H9 (cell line): Measurements from ENCODE around the gene IGDCC3. TPM values are rescaled to one million over a fixed set of nuclear protein-coding genes. Genes with fewer than 3 reads are reported as not detected.

Source experiments
- DNase-seq: peaks from one replicate; pipeline ENCODE4 v3.0.0-alpha.2; 2017
- H2AFZ ChIP-seq: one replicate; pipeline ENCODE4 v1.6.1; 2013; ENCODE audit warnings: mild to moderate bottlenecking, low read length, control low read depth, moderate library complexity
- H2AK5ac ChIP-seq: 2 replicates; pipeline ENCODE4 v1.6.1; 2013; ENCODE audit warnings: low read length, control low read depth, mixed read lengths; ENCODE audit not compliant: insufficient read length
- H2BK120ac ChIP-seq: one replicate; pipeline ENCODE4 v1.6.1; 2013; ENCODE audit warnings: low read depth, mild to moderate bottlenecking, low read length, control low read depth, inconsistent platforms; ENCODE audit not compliant: poor library complexity, severe bottlenecking
- H2BK12ac ChIP-seq: 2 replicates; pipeline ENCODE4 v1.6.1; 2013; ENCODE audit warnings: low read length, control low read depth, mixed read lengths, low read depth; ENCODE audit not compliant: insufficient read length
- H2BK15ac ChIP-seq: 2 replicates; pipeline ENCODE4 v1.6.1; 2013; ENCODE audit warnings: low read depth, low read length, control low read depth
- H2BK20ac ChIP-seq: one replicate; pipeline ENCODE4 v1.6.1; 2013; ENCODE audit warnings: low read depth, mild to moderate bottlenecking, low read length, control low read depth, inconsistent platforms; ENCODE audit not compliant: poor library complexity, severe bottlenecking
- H2BK5ac ChIP-seq: 2 replicates; pipeline ENCODE4 v1.6.1; 2013; ENCODE audit warnings: low read length, control low read depth, mixed read lengths; ENCODE audit not compliant: insufficient read length
- H3K14ac ChIP-seq: 2 replicates; pipeline ENCODE4 v1.6.1; 2013; ENCODE audit warnings: low read length, control low read depth; ENCODE audit not compliant: insufficient read depth
- H3K18ac ChIP-seq: 2 replicates; pipeline ENCODE4 v1.6.1; 2013; ENCODE audit warnings: low read depth, mild to moderate bottlenecking, mixed read lengths, low read length, control low read depth; ENCODE audit not compliant: insufficient read length
- H3K23ac ChIP-seq: 2 replicates; pipeline ENCODE4 v1.6.1; 2013; ENCODE audit warnings: low read length, control low read depth, mixed read lengths, low read depth; ENCODE audit not compliant: insufficient read length
- H3K23me2 ChIP-seq: 2 replicates; pipeline ENCODE4 v1.6.1; 2013; ENCODE audit warnings: low read depth, mild to moderate bottlenecking, mixed read lengths, low read length, control low read depth; ENCODE audit not compliant: insufficient read length, poor library complexity, severe bottlenecking
- H3K27ac ChIP-seq: 2 replicates; pipeline ENCODE4 v1.5.1; 2013; ENCODE audit warnings: low read length, control low read depth, mixed read lengths, low read depth; ENCODE audit not compliant: insufficient read length
- H3K27me3 ChIP-seq: 2 replicates; pipeline ENCODE4 v1.6.1; 2013; ENCODE audit warnings: low read length, control low read depth, inconsistent platforms; ENCODE audit not compliant: insufficient read depth
- H3K4ac ChIP-seq: 2 replicates; pipeline ENCODE4 v1.6.1; 2013; ENCODE audit warnings: low read depth, mild to moderate bottlenecking, control low read depth, inconsistent platforms, low read length, moderate library complexity
- H3K4me1 ChIP-seq: 2 replicates; pipeline ENCODE4 v1.6.1; 2013; ENCODE audit warnings: low read length, control low read depth, inconsistent platforms; ENCODE audit not compliant: insufficient read depth
- H3K4me2 ChIP-seq: 2 replicates; pipeline ENCODE4 v1.6.1; 2013; ENCODE audit warnings: low read length, control low read depth, mixed read lengths; ENCODE audit not compliant: insufficient read length, insufficient read depth
- H3K56ac ChIP-seq: 2 replicates; pipeline ENCODE4 v1.6.1; 2013; ENCODE audit warnings: low read depth, mild to moderate bottlenecking, mixed read lengths, low read length, control low read depth; ENCODE audit not compliant: insufficient read length
- H3K79me1 ChIP-seq: 2 replicates; pipeline ENCODE4 v1.6.1; 2013; ENCODE audit warnings: low read depth, mild to moderate bottlenecking, moderate library complexity, low read length, control low read depth, inconsistent platforms; ENCODE audit not compliant: insufficient read depth, poor library complexity, severe bottlenecking
- H3K79me2 ChIP-seq: 2 replicates; pipeline ENCODE4 v1.6.1; 2013; ENCODE audit warnings: low read length, control low read depth, inconsistent platforms; ENCODE audit not compliant: insufficient read depth
- H3K9ac ChIP-seq: 2 replicates; pipeline ENCODE4 v1.6.1; 2013; ENCODE audit warnings: low read length, control low read depth, mixed read lengths; ENCODE audit not compliant: insufficient read length; ENCODE audit errors: extremely low read depth
- H3K9me3 ChIP-seq: one replicate; pipeline ENCODE4 v1.6.1; 2013; ENCODE audit warnings: low read depth, low read length, inconsistent platforms; ENCODE audit not compliant: control insufficient read depth
- H3T11ph ChIP-seq: one replicate; pipeline ENCODE4 v1.6.1; 2013; ENCODE audit warnings: mild to moderate bottlenecking, low read length, control low read depth, inconsistent platforms
- H4K20me1 ChIP-seq: one replicate; pipeline ENCODE4 v1.6.1; 2013; ENCODE audit not compliant: control insufficient read depth, insufficient read length, insufficient read depth
- H4K5ac ChIP-seq: 2 replicates; pipeline ENCODE4 v1.6.1; 2013; ENCODE audit warnings: low read depth, mild to moderate bottlenecking, mixed read lengths, low read length, control low read depth; ENCODE audit not compliant: insufficient read length
- H4K8ac ChIP-seq: replicated peaks from 2 replicates; pipeline ENCODE4 v1.6.1; 2013; ENCODE audit warnings: low read length, control low read depth, mixed read lengths, low read depth; ENCODE audit not compliant: insufficient read length
- H4K91ac ChIP-seq: 2 replicates; pipeline ENCODE4 v1.6.1; 2013; ENCODE audit warnings: low read depth, mild to moderate bottlenecking, moderate library complexity, mixed read lengths, low read length, control low read depth; ENCODE audit not compliant: insufficient read length
- H3K27ac Mint-ChIP-seq, 3 experiments: 2 replicates in 2 of 3; 3 replicates in 1 of 3; pipeline ENCODE4 v1.8.0; 2020 to 2021; ENCODE audit warnings: mixed read lengths in 3 of 3, mild to moderate bottlenecking in 1 of 3, moderate library complexity in 1 of 3
- H3K27me3 Mint-ChIP-seq: 2 replicates; pipeline ENCODE4 v1.8.0; 2021; ENCODE audit warnings: low read depth, mild to moderate bottlenecking, moderate library complexity, mixed read lengths
- H3K36me3 Mint-ChIP-seq, 3 experiments: 2 replicates in 2 of 3; 3 replicates in 1 of 3; pipeline ENCODE4 v1.8.0; 2020 to 2021; ENCODE audit warnings: low read depth in 3 of 3, mixed read lengths in 3 of 3; ENCODE audit not compliant: insufficient read depth in 1 of 3
- H3K4me1 Mint-ChIP-seq, 2 experiments: 2 replicates each; pipeline ENCODE4 v1.8.0; 2020; ENCODE audit warnings: mixed read lengths in 2 of 2
- H3K4me3 Mint-ChIP-seq, 2 experiments: 2 replicates in 1 of 2; 3 replicates in 1 of 2; pipeline ENCODE4 v1.8.0; 2020 to 2021; ENCODE audit warnings: mild to moderate bottlenecking in 2 of 2, mixed read lengths in 2 of 2, moderate library complexity in 1 of 2
- H3K9me3 Mint-ChIP-seq, 2 experiments: 2 replicates in 1 of 2; 3 replicates in 1 of 2; pipeline ENCODE4 v1.8.0; 2020; ENCODE audit warnings: mild to moderate bottlenecking in 2 of 2, mixed read lengths in 2 of 2, moderate library complexity in 1 of 2
- WGBS: extraction: QIAGEN DNeasy Blood & Tissue Kit; methylation state at CpG from one replicate; pipeline ENCODE4 v1.1.7; 2013; ENCODE audit warnings: missing lambda C conversion rate, low lambda C conversion rate, mixed read lengths; ENCODE audit not compliant: insufficient read length; ENCODE audit errors: extremely low coverage; 5-methylcytosine and 5-hydroxymethylcytosine counted together
- total RNA-seq: library from RNA; stranded (reverse); gene quantifications from 2 replicates; pipeline ENCODE4 v1.2.1, GENCODE V29; 2021
- TF ChIP-seq, protein P1 (sequence below): fragments of 200-600 bp; sonication (generic); conservative IDR thresholded peaks from 3 replicates; pipeline ENCODE4 v1.8.0; 2021; ENCODE audit warnings: antibody characterized with exemption, mild to moderate bottlenecking

Gene IGDCC3
- total RNA-seq, 1 experiment from 2014 or later: 18.9 TPM

DNA sequence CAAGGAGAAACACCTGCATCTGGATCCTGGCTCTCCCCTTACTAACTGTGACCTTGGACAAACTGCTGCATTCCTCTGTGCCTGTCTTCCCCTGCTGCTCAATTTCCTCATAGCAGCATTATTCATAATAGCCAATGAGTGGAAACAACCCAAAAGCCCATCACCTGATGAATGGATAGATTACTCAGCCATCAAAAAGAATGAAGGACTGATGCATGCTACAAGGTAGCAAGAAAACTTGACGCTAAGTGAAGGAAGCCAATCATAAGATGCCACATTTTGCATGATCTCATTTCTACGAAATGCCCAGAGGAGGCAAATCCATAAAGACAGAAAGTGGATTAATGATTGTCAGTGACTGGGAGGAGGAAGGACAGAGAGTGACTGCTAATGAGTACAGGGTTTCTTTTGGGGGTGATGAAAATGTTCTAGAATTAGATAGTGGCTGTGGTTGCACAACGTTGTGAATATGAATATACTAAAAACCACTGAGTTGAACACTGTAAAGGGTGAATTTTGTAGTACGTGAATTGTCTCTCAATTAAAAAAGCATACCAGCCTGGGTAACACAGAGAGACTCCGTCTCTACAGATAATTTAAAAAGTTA is 33.8 kb upstream of the IGDCC3 start:
- peaks cover 11 to 21% (median 12%) of the 10 kb centered on the region in 3 experiments for H3K36me3 Mint-ChIP-seq
- H3K23me2 ChIP-seq: no peaks in the 10 kb centered on the region
- no peak overlapping the region for H3K27ac ChIP-seq
- H2BK20ac ChIP-seq: no peak overlapping the region
- H3K27me3 Mint-ChIP-seq: peaks cover 5% of the 10 kb centered on the region
- no peak overlapping the region for H2BK12ac ChIP-seq
- no peaks in the 10 kb centered on the region for H3K79me1 ChIP-seq
- H3K79me2 ChIP-seq: no peaks in the 10 kb centered on the region; the same call in 1 of the 2 replicates
- peaks cover 60 to 61% of the 10 kb centered on the region in 2 experiments for H3K4me1 Mint-ChIP-seq
- H2BK5ac ChIP-seq: no peak overlapping the region
- peak overlapping the region in 1 of 3 experiments; percentile 79; a peak in 3 of 7 replicates for H3K27ac Mint-ChIP-seq
- no peak overlapping the region for H2BK15ac ChIP-seq
- no peaks in the 10 kb centered on the region for H3K27me3 ChIP-seq
- no peak overlapping the region for H3K14ac ChIP-seq
- H3K4me2 ChIP-seq: no peak overlapping the region
- 0 out of 5 replicates have a peak overlapping the region, but pooled peaks of 1 of the 2 experiments have one; percentile 23 for H3K4me3 Mint-ChIP-seq
- DNase-seq: no peak
- no peaks in the 10 kb centered on the region for H4K20me1 ChIP-seq
- H3K9me3 Mint-ChIP-seq: no peaks in the 10 kb centered on the region; a peak in 1 of 5 replicates
- H4K8ac ChIP-seq: no peak overlapping the region
- no peak overlapping the region for H3K4ac ChIP-seq
- no peaks in the 10 kb centered on the region for H3K9me3 ChIP-seq
- no peak overlapping the region for H2AK5ac ChIP-seq
- H3T11ph ChIP-seq: no peak overlapping the region
- H3K9ac ChIP-seq: no peak overlapping the region
- H2BK120ac ChIP-seq: no peak overlapping the region
- no CpG with 5 or more reads among the region's 5 CpGs for WGBS
- H3K4me1 ChIP-seq: peaks cover 17% of the 10 kb centered on the region; the same call in 1 of the 2 replicates
- no peak overlapping the region for H2AFZ ChIP-seq
- TF ChIP-seq, protein P1, sequence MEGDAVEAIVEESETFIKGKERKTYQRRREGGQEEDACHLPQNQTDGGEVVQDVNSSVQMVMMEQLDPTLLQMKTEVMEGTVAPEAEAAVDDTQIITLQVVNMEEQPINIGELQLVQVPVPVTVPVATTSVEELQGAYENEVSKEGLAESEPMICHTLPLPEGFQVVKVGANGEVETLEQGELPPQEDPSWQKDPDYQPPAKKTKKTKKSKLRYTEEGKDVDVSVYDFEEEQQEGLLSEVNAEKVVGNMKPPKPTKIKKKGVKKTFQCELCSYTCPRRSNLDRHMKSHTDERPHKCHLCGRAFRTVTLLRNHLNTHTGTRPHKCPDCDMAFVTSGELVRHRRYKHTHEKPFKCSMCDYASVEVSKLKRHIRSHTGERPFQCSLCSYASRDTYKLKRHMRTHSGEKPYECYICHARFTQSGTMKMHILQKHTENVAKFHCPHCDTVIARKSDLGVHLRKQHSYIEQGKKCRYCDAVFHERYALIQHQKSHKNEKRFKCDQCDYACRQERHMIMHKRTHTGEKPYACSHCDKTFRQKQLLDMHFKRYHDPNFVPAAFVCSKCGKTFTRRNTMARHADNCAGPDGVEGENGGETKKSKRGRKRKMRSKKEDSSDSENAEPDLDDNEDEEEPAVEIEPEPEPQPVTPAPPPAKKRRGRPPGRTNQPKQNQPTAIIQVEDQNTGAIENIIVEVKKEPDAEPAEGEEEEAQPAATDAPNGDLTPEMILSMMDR: no peak
- H3K56ac ChIP-seq: no peak overlapping the region
- H3K18ac ChIP-seq: no peak overlapping the region
- H4K5ac ChIP-seq: no peak overlapping the region
- H3K23ac ChIP-seq: no peak overlapping the region
- H4K91ac ChIP-seq: no peak overlapping the region
